Measurements from ENCODE around the gene CHAC1.
A peak's percentile ranks its signal among the peaks of the same experiment; 100 is the strongest.

Gene CHAC1

GRCh38 chr15:40978141-40978540 is 24.9 kb downstream of the CHAC1 start:
- H3K4me3 ChIP-seq (ENCODE audit: low read depth, low read length) = no peak overlapping the region
- no peak for DNase-seq (ENCODE audit: low read depth)
- TF ChIP-seq, protein P1, sequence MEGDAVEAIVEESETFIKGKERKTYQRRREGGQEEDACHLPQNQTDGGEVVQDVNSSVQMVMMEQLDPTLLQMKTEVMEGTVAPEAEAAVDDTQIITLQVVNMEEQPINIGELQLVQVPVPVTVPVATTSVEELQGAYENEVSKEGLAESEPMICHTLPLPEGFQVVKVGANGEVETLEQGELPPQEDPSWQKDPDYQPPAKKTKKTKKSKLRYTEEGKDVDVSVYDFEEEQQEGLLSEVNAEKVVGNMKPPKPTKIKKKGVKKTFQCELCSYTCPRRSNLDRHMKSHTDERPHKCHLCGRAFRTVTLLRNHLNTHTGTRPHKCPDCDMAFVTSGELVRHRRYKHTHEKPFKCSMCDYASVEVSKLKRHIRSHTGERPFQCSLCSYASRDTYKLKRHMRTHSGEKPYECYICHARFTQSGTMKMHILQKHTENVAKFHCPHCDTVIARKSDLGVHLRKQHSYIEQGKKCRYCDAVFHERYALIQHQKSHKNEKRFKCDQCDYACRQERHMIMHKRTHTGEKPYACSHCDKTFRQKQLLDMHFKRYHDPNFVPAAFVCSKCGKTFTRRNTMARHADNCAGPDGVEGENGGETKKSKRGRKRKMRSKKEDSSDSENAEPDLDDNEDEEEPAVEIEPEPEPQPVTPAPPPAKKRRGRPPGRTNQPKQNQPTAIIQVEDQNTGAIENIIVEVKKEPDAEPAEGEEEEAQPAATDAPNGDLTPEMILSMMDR (conservative IDR thresholded peaks at IDR 0.05; ENCODE audit: low read depth, low read length) = no peak

GRCh38 chr15:40978562-40978961 is 25.3 kb downstream of the CHAC1 start:
- DNase-seq (ENCODE audit: low read depth) = no peak
- no peak overlapping the region for H3K4me3 ChIP-seq (ENCODE audit: low read depth, low read length)
- TF ChIP-seq, protein P1 (conservative IDR thresholded peaks at IDR 0.05; ENCODE audit: low read depth, low read length) = no peak

GRCh38 chr15:40981186-40981585 is 27.9 kb downstream of the CHAC1 start:
- TF ChIP-seq, protein P1 (conservative IDR thresholded peaks at IDR 0.05; ENCODE audit: low read depth, low read length) = no peak
- no peak for DNase-seq (ENCODE audit: low read depth)
- no peak overlapping the region for H3K4me3 ChIP-seq (ENCODE audit: low read depth, low read length)

GRCh38 chr15:40982855-40983254 is 29.6 kb downstream of the CHAC1 start:
- TF ChIP-seq, protein P1 (conservative IDR thresholded peaks at IDR 0.05; ENCODE audit: low read depth, low read length) = no peak
- DNase-seq (ENCODE audit: low read depth) = peak; percentile 62
- H3K4me3 ChIP-seq (ENCODE audit: low read depth, low read length) = no peak overlapping the region

- no peak overlapping the region for H3K4me3 ChIP-seq (ENCODE audit: low read depth, low read length)
- DNase-seq (ENCODE audit: low read depth) = no peak
- TF ChIP-seq, protein P1 (conservative IDR thresholded peaks at IDR 0.05; ENCODE audit: low read depth, low read length) = no peak
These were observed 31.1 kb downstream of the CHAC1 start for GRCh38 chr15:40984406-40984805.

DNA sequence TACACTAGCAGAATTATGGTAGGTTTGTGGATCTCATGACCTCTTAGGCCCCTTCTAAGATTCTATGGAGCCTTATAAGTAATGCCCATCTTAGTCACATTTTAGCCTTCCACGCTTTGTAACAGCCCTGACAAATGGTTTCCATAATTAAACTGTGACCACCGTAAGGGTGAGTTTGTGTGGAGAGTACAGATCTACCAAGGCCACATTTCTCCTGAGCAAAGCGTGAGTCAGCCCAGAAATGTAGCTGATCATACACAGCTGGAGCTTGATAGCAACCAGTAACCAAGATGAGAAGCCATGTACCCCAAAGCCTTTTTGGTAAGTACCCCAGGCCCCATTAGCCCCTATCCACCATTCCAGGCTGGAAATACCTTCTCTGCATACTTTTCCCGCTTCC is 31.7 kb downstream of the CHAC1 start:
- H3K4me3 ChIP-seq (ENCODE audit: low read depth, low read length) = no peak overlapping the region
- TF ChIP-seq, protein P1 (conservative IDR thresholded peaks at IDR 0.05; ENCODE audit: low read depth, low read length) = no peak
- peak; percentile 81 for DNase-seq (ENCODE audit: low read depth)

DNA sequence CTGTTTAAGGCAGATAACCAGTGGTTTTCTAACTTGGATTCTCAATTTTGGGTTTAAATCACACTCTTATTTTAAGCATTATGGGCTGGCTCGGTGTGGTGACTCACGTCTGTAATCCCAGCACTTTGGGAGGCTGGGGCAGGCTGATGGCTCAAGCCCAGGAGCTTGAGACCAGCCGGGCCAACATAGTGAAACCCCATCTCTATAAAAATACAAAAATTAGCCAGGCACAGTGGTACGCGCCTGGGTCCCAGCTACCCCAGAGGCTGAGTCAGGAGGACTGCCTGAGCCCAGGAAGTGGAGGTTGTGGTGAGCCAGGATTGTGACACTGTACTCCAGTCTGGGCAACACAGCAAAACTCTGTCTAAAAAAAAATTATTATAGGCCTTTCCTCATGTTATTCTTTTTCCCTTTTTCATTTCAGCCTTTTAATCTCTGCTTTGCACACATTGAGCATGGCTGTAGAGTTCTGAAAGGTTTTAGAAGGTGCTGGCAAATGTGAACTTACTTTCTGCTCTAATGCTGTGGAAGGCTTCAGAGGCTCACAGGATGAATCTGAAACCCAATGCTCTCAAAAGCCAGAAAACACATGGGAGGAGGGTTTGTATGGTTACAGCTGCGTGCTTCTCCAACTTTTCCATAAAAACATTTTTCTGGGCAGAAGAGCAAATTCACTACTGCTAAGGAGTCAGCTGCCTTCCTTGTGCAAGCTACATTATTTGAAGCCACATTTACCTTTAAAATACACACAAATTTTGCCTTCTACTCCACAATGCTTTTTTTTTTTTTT is 32.5 kb downstream of the CHAC1 start:
- DNase-seq (ENCODE audit: low read depth) = peak; percentile 37
- no peak overlapping the region for H3K4me3 ChIP-seq (ENCODE audit: low read depth, low read length)
- TF ChIP-seq, protein P1 (conservative IDR thresholded peaks at IDR 0.05; ENCODE audit: low read depth, low read length) = no peak
